MM.1S (cell line): ENCODE measurements around the gene PLXDC2.

Source experiments
- EZH2 ChIP-seq: fragments of 300-600 bp; sonication (generic); optimal IDR thresholded peaks from 2 replicates; pipeline ENCODE3; 2017; ENCODE audit warnings: low read depth, mild to moderate bottlenecking, antibody characterized with exemption, low read length, mixed read lengths
- TF ChIP-seq, protein P1 (sequence below): fragments of 300-600 bp; sonication (generic); IDR thresholded peaks from 2 replicates; pipeline ENCODE4 v1.5.1; 2016; ENCODE audit warnings: antibody characterized with exemption, low read length, mixed read lengths

DNA sequence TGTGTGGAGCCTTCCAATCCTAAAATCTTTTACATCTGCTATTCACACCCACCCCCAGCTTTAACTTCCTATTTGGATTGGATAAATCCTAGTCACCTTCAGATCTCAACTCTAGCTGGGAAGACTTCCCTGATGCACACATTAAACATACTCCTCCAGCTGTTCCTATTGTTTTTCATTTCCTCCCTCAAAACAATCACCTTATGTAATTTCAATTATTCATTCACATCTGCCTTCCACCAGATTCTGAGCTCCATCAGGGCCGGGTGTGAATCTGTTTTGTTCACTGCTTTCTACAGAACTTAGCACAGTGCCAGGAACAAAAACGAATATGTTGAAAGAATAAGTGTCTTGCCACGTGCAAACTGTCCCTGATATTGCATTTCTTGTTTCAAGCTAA is 497.4 kb downstream of the PLXDC2 start:
- TF ChIP-seq, protein P1, sequence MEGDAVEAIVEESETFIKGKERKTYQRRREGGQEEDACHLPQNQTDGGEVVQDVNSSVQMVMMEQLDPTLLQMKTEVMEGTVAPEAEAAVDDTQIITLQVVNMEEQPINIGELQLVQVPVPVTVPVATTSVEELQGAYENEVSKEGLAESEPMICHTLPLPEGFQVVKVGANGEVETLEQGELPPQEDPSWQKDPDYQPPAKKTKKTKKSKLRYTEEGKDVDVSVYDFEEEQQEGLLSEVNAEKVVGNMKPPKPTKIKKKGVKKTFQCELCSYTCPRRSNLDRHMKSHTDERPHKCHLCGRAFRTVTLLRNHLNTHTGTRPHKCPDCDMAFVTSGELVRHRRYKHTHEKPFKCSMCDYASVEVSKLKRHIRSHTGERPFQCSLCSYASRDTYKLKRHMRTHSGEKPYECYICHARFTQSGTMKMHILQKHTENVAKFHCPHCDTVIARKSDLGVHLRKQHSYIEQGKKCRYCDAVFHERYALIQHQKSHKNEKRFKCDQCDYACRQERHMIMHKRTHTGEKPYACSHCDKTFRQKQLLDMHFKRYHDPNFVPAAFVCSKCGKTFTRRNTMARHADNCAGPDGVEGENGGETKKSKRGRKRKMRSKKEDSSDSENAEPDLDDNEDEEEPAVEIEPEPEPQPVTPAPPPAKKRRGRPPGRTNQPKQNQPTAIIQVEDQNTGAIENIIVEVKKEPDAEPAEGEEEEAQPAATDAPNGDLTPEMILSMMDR, result no peak
- TF ChIP-seq EZH2, result no peak
